Astrocyte of the spinal cord (primary cell): Measurements from ENCODE around the gene FGD6.

Experiments used
- DNase-seq: peaks from one replicate; pipeline ENCODE4 v3.0.0; 2011; ENCODE audit warnings: low read depth, low spot score
- H3K4me3 ChIP-seq: 2 replicates; pipeline ENCODE4 v1.5.1; 2011; ENCODE audit warnings: low read depth, mild to moderate bottlenecking, low read length, moderate library complexity
- in situ Hi-C: cut with HindIII; loops from 2 replicates; pipeline ENCODE4 v1.10.0; 2017; ENCODE audit warnings: low sequenced_read_pairs
- TF ChIP-seq, protein P1 (sequence below): IDR thresholded peaks from 2 replicates; pipeline ENCODE4 v1.5.1; 2012; ENCODE audit warnings: low read depth, mild to moderate bottlenecking, low read length, inconsistent platforms

The FGD6 gene

GRCh38 chr12:95077341-95077740, 139.9 kb downstream of the FGD6 start:
- in situ Hi-C loops: no loop called here
- no peak for DNase-seq
- no peak overlapping the region for H3K4me3 ChIP-seq
- TF ChIP-seq, protein P1, sequence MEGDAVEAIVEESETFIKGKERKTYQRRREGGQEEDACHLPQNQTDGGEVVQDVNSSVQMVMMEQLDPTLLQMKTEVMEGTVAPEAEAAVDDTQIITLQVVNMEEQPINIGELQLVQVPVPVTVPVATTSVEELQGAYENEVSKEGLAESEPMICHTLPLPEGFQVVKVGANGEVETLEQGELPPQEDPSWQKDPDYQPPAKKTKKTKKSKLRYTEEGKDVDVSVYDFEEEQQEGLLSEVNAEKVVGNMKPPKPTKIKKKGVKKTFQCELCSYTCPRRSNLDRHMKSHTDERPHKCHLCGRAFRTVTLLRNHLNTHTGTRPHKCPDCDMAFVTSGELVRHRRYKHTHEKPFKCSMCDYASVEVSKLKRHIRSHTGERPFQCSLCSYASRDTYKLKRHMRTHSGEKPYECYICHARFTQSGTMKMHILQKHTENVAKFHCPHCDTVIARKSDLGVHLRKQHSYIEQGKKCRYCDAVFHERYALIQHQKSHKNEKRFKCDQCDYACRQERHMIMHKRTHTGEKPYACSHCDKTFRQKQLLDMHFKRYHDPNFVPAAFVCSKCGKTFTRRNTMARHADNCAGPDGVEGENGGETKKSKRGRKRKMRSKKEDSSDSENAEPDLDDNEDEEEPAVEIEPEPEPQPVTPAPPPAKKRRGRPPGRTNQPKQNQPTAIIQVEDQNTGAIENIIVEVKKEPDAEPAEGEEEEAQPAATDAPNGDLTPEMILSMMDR: no peak

- DNase-seq: peak; percentile 63
- TF ChIP-seq, protein P1: no peak
- in situ Hi-C loops: no loop called here
- no peak overlapping the region for H3K4me3 ChIP-seq
Observed at GRCh38 chr12:95074766-95075165, 142.5 kb downstream of the FGD6 start.

- peak overlapping the region; percentile 87 for H3K4me3 ChIP-seq
- TF ChIP-seq, protein P1: peak; percentile 93
- in situ Hi-C loops: no loop called here
- no peak for DNase-seq
Observed at GRCh38 chr12:95073698-95074520, 143.4 kb downstream of the FGD6 start.

DNA sequence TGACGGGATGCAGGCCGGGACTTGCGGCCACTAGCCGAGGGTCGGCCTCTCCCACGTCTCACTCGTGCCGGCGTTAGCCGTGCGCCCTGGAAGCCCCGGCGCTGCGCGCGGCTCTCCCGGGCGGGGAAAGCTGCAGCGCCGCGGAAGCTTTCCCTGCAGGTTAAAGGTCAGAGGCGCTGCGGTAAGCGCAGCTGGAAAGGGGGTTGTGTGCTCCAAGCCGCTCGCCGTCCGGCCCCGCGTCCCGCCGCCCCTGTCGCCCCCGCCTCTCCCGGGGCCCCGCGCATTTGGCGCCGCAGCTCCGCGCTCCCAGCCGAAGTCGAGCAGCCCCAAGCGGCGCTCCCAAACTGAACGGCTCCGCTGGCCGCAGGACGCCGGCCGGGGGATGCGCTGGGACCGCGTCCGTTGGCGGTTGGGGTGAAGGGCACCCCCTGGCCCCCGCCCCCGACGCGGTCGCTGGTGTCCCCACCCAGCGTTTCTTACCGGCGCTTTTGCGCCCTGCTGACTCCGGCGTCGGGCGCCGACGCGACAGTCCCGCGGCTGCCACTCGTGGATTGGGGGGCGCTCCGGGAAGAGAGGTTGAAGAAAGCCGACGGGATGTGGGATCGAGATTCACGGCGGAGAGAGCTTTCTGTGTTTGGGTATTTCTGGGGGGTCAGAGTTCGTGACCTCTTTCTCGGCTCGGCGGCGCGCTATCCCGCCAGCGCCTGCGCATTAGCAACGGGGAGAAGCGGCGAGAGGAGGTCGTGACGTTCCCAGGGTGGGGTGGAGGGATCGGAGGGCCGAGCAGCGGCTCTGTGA, 144.2 kb downstream of the FGD6 start, which contains the start of gene NR2C1:
Gene NR2C1, minus strand, starts transcription at position 719 of the 798 bp plus-strand sequence. CDS start 6,234 bp downstream, outside the sequence.
- in situ Hi-C loops: no loop called here
- TF ChIP-seq, protein P1: no peak
- peak; percentile 93 for DNase-seq
- peak within 1 kb of the TSS; percentile 87 for H3K4me3 ChIP-seq

- TF ChIP-seq, protein P1: no peak
- in situ Hi-C loops: no loop called here
- no peak overlapping the region for H3K4me3 ChIP-seq
- DNase-seq: no peak
Observed at GRCh38 chr12:95070378-95070777, 146.9 kb downstream of the FGD6 start.

DNA sequence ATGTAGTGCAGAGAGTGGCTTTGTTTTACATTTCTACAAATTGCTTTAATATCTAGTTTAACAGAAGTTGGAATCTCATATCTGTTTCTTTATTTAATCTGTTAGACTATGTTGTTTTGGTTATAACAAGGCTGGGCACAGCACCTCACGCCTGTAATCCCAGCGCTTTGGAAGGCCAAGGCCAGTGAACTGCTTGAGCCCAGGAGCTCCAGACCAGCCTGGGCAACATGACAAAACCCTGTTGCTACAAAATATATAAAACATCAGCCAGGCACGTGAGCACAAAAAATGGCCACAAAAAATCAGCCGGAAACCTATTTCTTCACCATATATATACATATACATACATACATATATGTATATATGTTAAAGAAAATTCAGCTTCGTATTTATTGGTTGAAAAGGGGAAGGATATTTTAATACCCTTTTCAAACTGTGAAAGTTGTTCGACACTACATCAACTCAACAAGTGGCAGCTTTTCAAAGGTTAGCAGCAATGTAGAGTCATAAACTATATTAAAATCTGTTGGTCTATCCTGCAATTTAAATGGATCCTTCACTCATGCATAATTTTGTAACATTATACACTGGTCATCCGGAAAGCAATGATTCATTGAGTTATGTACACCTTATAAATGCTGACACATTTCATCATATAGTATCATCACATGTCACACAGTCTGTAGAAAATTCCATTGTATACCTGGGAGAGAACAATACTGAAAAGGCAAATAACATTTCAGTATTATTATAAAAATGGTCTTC, 151.0 kb downstream of the FGD6 start:
- in situ Hi-C loops: no loop called here
- no peak overlapping the region for H3K4me3 ChIP-seq
- TF ChIP-seq, protein P1: no peak
- no peak for DNase-seq
